ENCODE data around the gene SCAF1. TPM values are rescaled to one million over a fixed set of nuclear protein-coding genes. Genes with fewer than 3 reads are reported as not detected.

The SCAF1 gene
- total RNA-seq, 1 donor from 2014 or later: 105 TPM

GRCh38 chr19:49596407-49596806 is 45.6 kb upstream of the SCAF1 start:
- TF ChIP-seq CTCF (IDR thresholded peaks at IDR 0.05; ENCODE audit: insufficient read depth, low read depth, low read length): no peak
- H3K27ac ChIP-seq (ENCODE audit: low read depth, low read length): no peak overlapping the region
- FAIRE-seq: no peak
- H3K79me2 ChIP-seq (ENCODE audit: insufficient read depth, low read length): peaks cover 81% of the 10 kb centered on the region
- H3K9me3 ChIP-seq (ENCODE audit: insufficient read depth, low read depth, low read length): no peaks in the 10 kb centered on the region
- peaks cover 19% of the 10 kb centered on the region for H3K36me3 ChIP-seq (ENCODE audit: insufficient read depth, low read length)
- no peak for DNase-seq (ENCODE audit: low read depth)
- H3K36me3 Mint-ChIP-seq (ENCODE audit: low read depth, unreplicated experiment): peaks cover 4% of the 10 kb centered on the region
- no peak overlapping the region for H3K4me3 ChIP-seq (ENCODE audit: insufficient read depth, low read depth, low read length)
- H2AFZ ChIP-seq (ENCODE audit: low read depth, low read length): no peak overlapping the region
- H4K20me1 ChIP-seq (ENCODE audit: insufficient read depth, low read length): peaks cover 58% of the 10 kb centered on the region
- peaks cover 2% of the 10 kb centered on the region for H3K4me1 Mint-ChIP-seq (ENCODE audit: low read depth, unreplicated experiment)
- H3K9ac ChIP-seq (ENCODE audit: low read length): no peak overlapping the region
- H3K4me1 ChIP-seq (ENCODE audit: insufficient read depth, low read length): peaks cover 13% of the 10 kb centered on the region
- no peaks in the 10 kb centered on the region for H3K27me3 Mint-ChIP-seq (ENCODE audit: low read depth, unreplicated experiment)
- no peaks in the 10 kb centered on the region for H3K27me3 ChIP-seq (ENCODE audit: insufficient read depth, low read length)
- H3K27ac Mint-ChIP-seq (ENCODE audit: unreplicated experiment): no peak overlapping the region
- H3K4me2 ChIP-seq (ENCODE audit: low read length): no peak overlapping the region
- no peak overlapping the region for H3K4me3 Mint-ChIP-seq (ENCODE audit: unreplicated experiment)
- H3K9me3 Mint-ChIP-seq (ENCODE audit: unreplicated experiment): no peaks in the 10 kb centered on the region

GRCh38 chr19:49596954-49597702 is 44.9 kb upstream of the SCAF1 start:
- peaks cover 23% of the 10 kb centered on the region for H3K36me3 ChIP-seq (ENCODE audit: insufficient read depth, low read length)
- Mint-ChIP-seq H3K27ac (ENCODE audit: unreplicated experiment) (no peak overlapping the region), H3K4me1 (ENCODE audit: low read depth, unreplicated experiment) (peaks cover 2% of the 10 kb centered on the region), H3K4me3 (ENCODE audit: unreplicated experiment) (no peak overlapping the region), H3K9me3 (ENCODE audit: unreplicated experiment) (no peaks in the 10 kb centered on the region), H3K36me3 (ENCODE audit: low read depth, unreplicated experiment) (peaks cover 4% of the 10 kb centered on the region), H3K27me3 (ENCODE audit: low read depth, unreplicated experiment) (no peaks in the 10 kb centered on the region)
- TF ChIP-seq CTCF (IDR thresholded peaks at IDR 0.05; ENCODE audit: insufficient read depth, low read depth, low read length) (no peak), EZH2 (IDR thresholded peaks at IDR 0.05; ENCODE audit: insufficient read depth, low read length) (no peak)
- H3K4me2 ChIP-seq (ENCODE audit: low read length): no peak overlapping the region
- H3K4me3 ChIP-seq (ENCODE audit: insufficient read depth, low read depth, low read length): no peak overlapping the region
- H3K27ac ChIP-seq (ENCODE audit: low read depth, low read length): no peak overlapping the region
- no peaks in the 10 kb centered on the region for H3K9me3 ChIP-seq (ENCODE audit: insufficient read depth, low read depth, low read length)
- H3K79me2 ChIP-seq (ENCODE audit: insufficient read depth, low read length): peaks cover 80% of the 10 kb centered on the region
- no peak overlapping the region for H3K9ac ChIP-seq (ENCODE audit: low read length)
- H3K27me3 ChIP-seq (ENCODE audit: insufficient read depth, low read length): no peaks in the 10 kb centered on the region
- FAIRE-seq (no peak), DNase-seq (ENCODE audit: low read depth) (no peak)
- peaks cover 13% of the 10 kb centered on the region for H3K4me1 ChIP-seq (ENCODE audit: insufficient read depth, low read length)
- no peak overlapping the region for H2AFZ ChIP-seq (ENCODE audit: low read depth, low read length)
- H4K20me1 ChIP-seq (ENCODE audit: insufficient read depth, low read length): peaks cover 56% of the 10 kb centered on the region

GRCh38 chr19:49597703-49597974 is 44.4 kb upstream of the SCAF1 start:
- Histone ChIP-seq H4K20me1 (ENCODE audit: insufficient read depth, low read length) (peaks cover 52% of the 10 kb centered on the region), H3K27me3 (ENCODE audit: insufficient read depth, low read length) (no peaks in the 10 kb centered on the region), H3K27ac (ENCODE audit: low read depth, low read length) (no peak overlapping the region), H2AFZ (ENCODE audit: low read depth, low read length) (no peak overlapping the region), H3K79me2 (ENCODE audit: insufficient read depth, low read length) (peaks cover 80% of the 10 kb centered on the region), H3K9me3 (ENCODE audit: insufficient read depth, low read depth, low read length) (no peaks in the 10 kb centered on the region), H3K4me3 (ENCODE audit: insufficient read depth, low read depth, low read length) (no peak overlapping the region), H3K4me1 (ENCODE audit: insufficient read depth, low read length) (peaks cover 8% of the 10 kb centered on the region), H3K36me3 (ENCODE audit: insufficient read depth, low read length) (peaks cover 25% of the 10 kb centered on the region), H3K4me2 (ENCODE audit: low read length) (no peak overlapping the region), H3K9ac (ENCODE audit: low read length) (no peak overlapping the region)
- DNase-seq (ENCODE audit: low read depth) (no peak), FAIRE-seq (no peak)
- Mint-ChIP-seq H3K9me3 (ENCODE audit: unreplicated experiment) (no peaks in the 10 kb centered on the region), H3K27ac (ENCODE audit: unreplicated experiment) (no peak overlapping the region), H3K4me1 (ENCODE audit: low read depth, unreplicated experiment) (peaks cover 2% of the 10 kb centered on the region), H3K27me3 (ENCODE audit: low read depth, unreplicated experiment) (no peaks in the 10 kb centered on the region), H3K36me3 (ENCODE audit: low read depth, unreplicated experiment) (peaks cover 4% of the 10 kb centered on the region), H3K4me3 (ENCODE audit: unreplicated experiment) (no peak overlapping the region)
- TF ChIP-seq EZH2 (IDR thresholded peaks at IDR 0.05; ENCODE audit: insufficient read depth, low read length): no peak
- TF ChIP-seq CTCF (IDR thresholded peaks at IDR 0.05; ENCODE audit: insufficient read depth, low read depth, low read length): no peak

All from astrocyte (in vitro differentiated cells and primary cell).